NAMALWA (cell line): ENCODE data around the gene TOPBP1.
A peak's percentile ranks its signal among the peaks of the same experiment; 100 is the strongest.

Experiments
- DNase-seq: peaks from one replicate; pipeline ENCODE4 v3.0.0-alpha.2; 2015; ENCODE audit warnings: low spot score

TOPBP1 gene

GRCh38 chr3:133607816-133608215, 53.9 kb downstream of the TOPBP1 start:
- no peak for DNase-seq

GRCh38 chr3:133606902-133607301, 54.8 kb downstream of the TOPBP1 start:
- DNase-seq, result no peak

- DNase-seq, result no peak
Measured at GRCh38 chr3:133606342-133606741, 55.4 kb downstream of the TOPBP1 start.

GRCh38 chr3:133600572-133601081, 61.1 kb downstream of the TOPBP1 start:
- DNase-seq, result no peak

- DNase-seq, result no peak
Measured at GRCh38 chr3:133599280-133599679, 62.5 kb downstream of the TOPBP1 start.

GRCh38 chr3:133598405-133598804, 63.3 kb downstream of the TOPBP1 start:
- DNase-seq, result no peak

GRCh38 chr3:133595341-133595740, 66.4 kb downstream of the TOPBP1 start:
- DNase-seq, result no peak

GRCh38 chr3:133593243-133593642, 68.5 kb downstream of the TOPBP1 start:
- DNase-seq, result no peak

GRCh38 chr3:133592843-133593242, 68.9 kb downstream of the TOPBP1 start:
- DNase-seq, result no peak

- no peak for DNase-seq
Measured at GRCh38 chr3:133591271-133591742, 70.4 kb downstream of the TOPBP1 start.

GRCh38 chr3:133589503-133589902, 72.2 kb downstream of the TOPBP1 start:
- DNase-seq, result no peak

GRCh38 chr3:133588784-133589465, 72.8 kb downstream of the TOPBP1 start:
- DNase-seq, result no peak

GRCh38 chr3:133588035-133588434, 73.7 kb downstream of the TOPBP1 start:
- DNase-seq, result no peak

- DNase-seq, result no peak
Measured at GRCh38 chr3:133583396-133583795, 78.3 kb downstream of the TOPBP1 start.

- peak; percentile 40 for DNase-seq
Measured at GRCh38 chr3:133578548-133579191, 83.1 kb downstream of the TOPBP1 start.

- DNase-seq, result no peak
Measured at GRCh38 chr3:133576169-133576568, 85.6 kb downstream of the TOPBP1 start.

- DNase-seq, result peak; percentile 53
Measured at GRCh38 chr3:133575086-133575485, 86.7 kb downstream of the TOPBP1 start.

GRCh38 chr3:133574260-133574881, 87.4 kb downstream of the TOPBP1 start:
- DNase-seq, result peak; percentile 60

- no peak for DNase-seq
Measured at GRCh38 chr3:133573629-133574194, 88.0 kb downstream of the TOPBP1 start, which contains the start of gene CDV3. CDV3 (plus strand) TSS chr3:133573686; CDS start chr3:133574045, 359 bp downstream.

GRCh38 chr3:133573054-133573628, 88.6 kb downstream of the TOPBP1 start:
- peak; percentile 100 for DNase-seq

GRCh38 chr3:133572158-133573053, 89.3 kb downstream of the TOPBP1 start:
- DNase-seq, result peak; percentile 95
